T-cell (primary cell): ENCODE results near the gene TIMM44. TPM values are rescaled to one million over a fixed set of nuclear protein-coding genes. Genes with fewer than 3 reads are reported as not detected.

Experiments used
- ATAC-seq, 4 experiments: fragments of 200-7000 bp in 3 of 4; fragments of 150-1000 bp in 1 of 4; cut with Tn5 transposase; replicated peaks in 1 of 4; 1 replicate in 3 of 4; 2 replicates in 1 of 4; pipeline ENCODE4 v1.10.0; 2021; ENCODE audit warnings: moderate library complexity in 3 of 4, mild to moderate bottlenecking in 2 of 4, moderate number of reproducible peaks in 1 of 4
- CTCF ChIA-PET, 2 donors: fragments of 300-600 bp; sonication (Branson Sonifier 250); formaldehyde crosslinking; loops; one replicate each; lab custom pipeline; 2022; ENCODE audit warnings: antibody characterized with exemption in 2 of 2; lab: Charles Lee
- POLR2A ChIA-PET, 2 donors: fragments of 300-600 bp; sonication (Branson Sonifier 250); formaldehyde crosslinking; loops; one replicate each; lab custom pipeline; 2022; ENCODE audit warnings: antibody characterized with exemption in 2 of 2; lab: Charles Lee
- DNase-seq, 35 experiments: peaks; one replicate each; pipeline versions ENCODE4 v3.0.0 to v3.0.0-alpha.2; 2013 to 2023
- H3K27ac ChIP-seq: one replicate; pipeline ENCODE4 v1.5.1; 2013; ENCODE audit warnings: low read length
- H3K27me3 ChIP-seq, 2 experiments: replicated peaks in 1 of 2; 1 replicate in 1 of 2; 2 replicates in 1 of 2; pipeline versions ENCODE4 v1.6.1 to v1.7.0; 2013; ENCODE audit warnings: low read length in 1 of 2, mixed read lengths in 1 of 2; ENCODE audit not compliant: control insufficient read depth in 2 of 2, insufficient read depth in 2 of 2; ENCODE audit errors: extremely low read depth in 1 of 2
- H3K36me3 ChIP-seq, 2 donors: 1 replicate in 1 of 2; 2 replicates in 1 of 2; pipeline versions ENCODE4 v1.6.1 to v1.7.0; 2013; ENCODE audit warnings: low read length in 1 of 2; ENCODE audit not compliant: control insufficient read depth in 2 of 2, insufficient read depth in 1 of 2; ENCODE audit errors: extremely low read depth in 1 of 2
- H3K4me1 ChIP-seq, 2 experiments: 1 replicate in 1 of 2; 2 replicates in 1 of 2; pipeline versions ENCODE4 v1.6.1 to v1.7.0; 2013; ENCODE audit warnings: low read length in 2 of 2, mixed read lengths in 1 of 2; ENCODE audit not compliant: insufficient read depth in 2 of 2, control insufficient read depth in 1 of 2; ENCODE audit errors: extremely low read depth in 1 of 2
- H3K4me3 ChIP-seq, 2 donors: 1 replicate in 1 of 2; 2 replicates in 1 of 2; pipeline versions ENCODE4 v1.5.1 to v1.7.0; 2013; ENCODE audit warnings: mild to moderate bottlenecking in 2 of 2, low read length in 1 of 2, moderate library complexity in 1 of 2; ENCODE audit not compliant: control insufficient read depth in 1 of 2; ENCODE audit errors: extremely low read depth in 1 of 2
- H3K9me3 ChIP-seq: 2 replicates; pipeline ENCODE4 v1.7.0; 2013
- H3K27ac Mint-ChIP-seq, 2 donors: one replicate each; pipeline ENCODE4 v1.8.0; 2020 to 2021; ENCODE audit warnings: mild to moderate bottlenecking in 2 of 2, mixed read lengths in 2 of 2
- H3K27me3 Mint-ChIP-seq, 2 donors: one replicate each; pipeline ENCODE4 v1.8.0; 2021 to 2022; ENCODE audit warnings: mixed read lengths in 2 of 2
- H3K36me3 Mint-ChIP-seq: one replicate; pipeline ENCODE4 v1.8.0; 2021; ENCODE audit warnings: mixed read lengths
- H3K4me1 Mint-ChIP-seq, 3 donors: one replicate each; pipeline ENCODE4 v1.8.0; 2020 to 2022; ENCODE audit warnings: mixed read lengths in 3 of 3, mild to moderate bottlenecking in 1 of 3
- H3K4me3 Mint-ChIP-seq, 3 donors: one replicate each; pipeline ENCODE4 v1.8.0; 2020 to 2022; ENCODE audit warnings: mild to moderate bottlenecking in 3 of 3, mixed read lengths in 3 of 3, moderate library complexity in 3 of 3
- H3K9me3 Mint-ChIP-seq, 3 donors: one replicate each; pipeline ENCODE4 v1.8.0; 2020 to 2022; ENCODE audit warnings: mixed read lengths in 3 of 3
- WGBS: methylation state at CpG from one replicate; pipeline ENCODE4 v1.1.5; 2013; ENCODE audit warnings: missing lambda C conversion rate; ENCODE audit not compliant: insufficient coverage; 5-methylcytosine and 5-hydroxymethylcytosine counted together
- total RNA-seq, 35 experiments: library from RNA in 6 of 35; stranded (reverse) in 6 of 35; fragments of 120-200 nt in 1 of 35; gene quantifications; one replicate each; pipeline versions ENCODE4 v1.2.1 to v1.2.4 and lab custom pipeline; 2013 to 2026

TIMM44 gene
- total RNA-seq, 5 donors from 2014 or later (not counting 1 experiment from before 2014, with no cell fraction given), result 72.7 to 99.4 (median 90.3) TPM

DNA sequence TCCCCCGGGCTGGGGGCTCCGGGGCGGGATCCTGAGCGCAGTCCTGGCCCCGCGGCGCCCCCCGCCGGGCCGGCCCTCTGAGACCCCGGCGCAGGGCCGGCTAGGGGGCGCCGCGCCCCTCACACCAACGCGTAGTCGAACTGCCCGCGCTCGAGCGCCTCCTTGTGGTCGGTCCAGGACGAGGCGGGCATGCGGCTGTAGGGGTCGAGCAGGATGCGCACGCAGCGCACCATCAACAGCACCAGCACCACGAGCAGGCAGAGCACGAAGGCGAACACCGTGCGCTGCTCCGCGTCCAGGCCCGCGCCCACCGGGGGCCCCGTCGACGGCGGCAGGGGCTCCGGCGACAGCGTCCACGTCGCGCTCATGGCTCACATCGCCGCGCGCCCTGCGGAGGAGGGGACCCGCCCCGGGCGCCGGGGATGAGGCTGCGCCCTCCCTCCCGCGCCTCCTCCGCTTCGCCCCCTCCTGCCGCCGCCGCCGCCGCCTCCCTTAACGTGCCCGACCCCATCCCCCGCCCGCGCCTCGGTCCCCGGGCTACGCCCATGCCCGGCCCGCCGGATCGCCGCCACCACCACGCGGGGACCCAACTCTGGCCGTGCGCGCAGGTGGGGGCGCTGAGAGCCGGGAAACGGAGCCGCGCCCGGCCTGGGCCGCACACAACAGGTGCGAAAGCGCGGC lies 18.2 kb downstream of the TIMM44 start:
- H3K4me3 Mint-ChIP-seq, result peak overlapping the region; percentile 74 to 85 (median 78)
- Histone ChIP-seq H3K27me3 (no peaks in the 10 kb centered on the region), H3K4me3 (peak overlapping the region in 1 of 2 donors; percentile 51), H3K9me3 (no peaks in the 10 kb centered on the region), H3K4me1 (peaks cover 9 to 40% of the 10 kb centered on the region in 2 experiments), H3K36me3 (peaks cover 6 to 13% of the 10 kb centered on the region in 2 donors), H3K27ac (no peak overlapping the region)
- H3K27me3 Mint-ChIP-seq, result no peaks in the 10 kb centered on the region
- H3K9me3 Mint-ChIP-seq, result no peaks in the 10 kb centered on the region
- ChIA-PET CTCF (no interaction called here), POLR2A (no interaction called here)
- H3K36me3 Mint-ChIP-seq, result no peaks in the 10 kb centered on the region
- WGBS, result under 1% methylated on average over 93 of the region's 98 CpGs
- peaks cover 14 to 39% (median 22%) of the 10 kb centered on the region in 3 donors for H3K4me1 Mint-ChIP-seq
- DNase-seq (peak; percentile 49 to 88 (median 72)), ATAC-seq (peak in 3 of 4 experiments; percentile 15 to 26 (median 20))
- peak overlapping the region in 1 of 2 donors; percentile 66 for H3K27ac Mint-ChIP-seq

GRCh38 chr19:7924651-7925170 lies 18.8 kb downstream of the TIMM44 start:
- ChIA-PET POLR2A (interaction anchor here in 1 of 2 donors (0.6 kb wide), 1 partner anchor 16 kb away, joined by 12 read pairs; no protein-coding TSS in a partner anchor), CTCF (interaction anchor here in 1 of 2 donors (0.6 to 0.7 kb wide), 2 partner anchors 15 to 103 kb away, joined by 3 to 7 read pairs; no protein-coding TSS in a partner anchor)
- H3K27me3 ChIP-seq, result peaks cover 0 to 2% of the 10 kb centered on the region in 2 experiments
- H3K4me1 ChIP-seq, result peaks cover 11 to 43% of the 10 kb centered on the region in 2 experiments
- Mint-ChIP-seq H3K4me3 (peak overlapping the region in 1 of 3 donors; percentile 74), H3K4me1 (peaks cover 20 to 41% (median 26%) of the 10 kb centered on the region in 3 donors), H3K27ac (no peak overlapping the region), H3K9me3 (no peaks in the 10 kb centered on the region), H3K27me3 (peaks cover 2 to 4% of the 10 kb centered on the region in 2 donors), H3K36me3 (no peaks in the 10 kb centered on the region)
- no peak for ATAC-seq
- 81% methylated on average over 18 of the region's 34 CpGs for WGBS
- peaks cover 6 to 13% of the 10 kb centered on the region in 2 donors for H3K36me3 ChIP-seq
- no peak for DNase-seq
- no peak overlapping the region for H3K4me3 ChIP-seq
- no peaks in the 10 kb centered on the region for H3K9me3 ChIP-seq
- H3K27ac ChIP-seq, result no peak overlapping the region

- ChIA-PET CTCF (interaction anchor here in 1 of 2 donors (0.6 to 0.7 kb wide), 3 partner anchors 15 to 727 kb away, joined by 3 to 8 read pairs (median 7); no protein-coding TSS in a partner anchor), POLR2A (interaction anchor here in 1 of 2 donors (0.6 kb wide), 1 partner anchor 17 kb away, joined by 12 read pairs; no protein-coding TSS in a partner anchor)
- peaks cover 10 to 43% of the 10 kb centered on the region in 2 experiments for H3K4me1 ChIP-seq
- peaks cover 0 to 6% of the 10 kb centered on the region in 2 experiments for H3K27me3 ChIP-seq
- DNase-seq (no peak), ATAC-seq (no peak)
- Mint-ChIP-seq H3K9me3 (no peaks in the 10 kb centered on the region), H3K4me3 (peak overlapping the region; percentile 34 to 74 (median 36)), H3K27me3 (peaks cover 4 to 6% of the 10 kb centered on the region in 2 donors), H3K27ac (no peak overlapping the region), H3K4me1 (peaks cover 23 to 43% (median 27%) of the 10 kb centered on the region in 3 donors), H3K36me3 (no peaks in the 10 kb centered on the region)
- H3K4me3 ChIP-seq, result no peak overlapping the region
- peaks cover 6 to 13% of the 10 kb centered on the region in 2 donors for H3K36me3 ChIP-seq
- 89% methylated on average over 12 of the region's 12 CpGs for WGBS
- no peak overlapping the region for H3K27ac ChIP-seq
- H3K9me3 ChIP-seq, result no peaks in the 10 kb centered on the region
Measured at GRCh38 chr19:7924241-7924640, 19.2 kb downstream of the TIMM44 start.

DNA sequence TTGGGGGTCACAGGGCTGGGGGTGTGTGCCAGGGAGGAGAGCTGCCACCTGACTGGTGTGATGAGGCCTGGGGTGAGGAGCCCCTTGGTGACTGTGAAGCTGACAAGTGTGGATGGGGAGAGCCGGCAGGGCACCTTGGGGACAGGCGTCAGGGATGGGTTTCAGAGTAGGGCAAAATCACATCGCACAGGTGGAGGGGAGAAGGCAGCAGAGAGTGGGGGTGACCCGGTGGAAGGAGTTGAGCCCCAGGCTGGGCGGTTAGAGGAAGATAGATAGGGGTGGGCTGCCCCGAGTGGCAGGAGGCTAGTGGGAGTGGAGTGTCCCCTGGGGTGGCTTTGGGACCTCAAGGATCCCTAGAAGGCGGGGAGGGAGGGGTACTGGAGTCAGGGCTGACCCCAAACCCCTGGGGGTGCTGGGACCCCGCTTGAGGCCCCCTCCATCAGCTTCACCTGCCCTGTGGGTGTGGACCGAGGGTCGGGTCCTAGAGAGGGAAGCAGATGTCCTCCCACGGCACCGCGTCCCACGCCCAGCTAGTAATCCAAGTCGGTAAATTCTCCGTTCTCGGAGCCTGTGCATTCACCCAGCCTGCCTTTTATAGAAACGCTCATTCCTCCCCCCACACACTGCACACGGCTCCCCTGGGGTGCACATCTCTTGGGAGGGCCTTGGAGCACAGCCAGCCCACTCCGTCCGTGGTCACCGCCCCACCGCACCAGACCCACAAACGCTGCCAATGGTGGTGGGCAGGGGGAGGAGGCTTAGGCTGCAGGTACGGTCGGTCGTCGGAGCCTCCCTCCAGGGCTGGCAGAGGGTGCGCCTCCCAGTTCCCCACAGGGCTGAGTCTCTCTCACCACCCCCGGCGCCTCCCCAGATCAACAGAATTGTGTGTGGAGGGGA lies 19.9 kb downstream of the TIMM44 start:
- ATAC-seq (no peak), DNase-seq (no peak)
- POLR2A ChIA-PET, result no interaction called here
- Histone ChIP-seq H3K27ac (no peak overlapping the region), H3K9me3 (no peaks in the 10 kb centered on the region), H3K4me1 (peaks cover 10 to 48% of the 10 kb centered on the region in 2 experiments), H3K4me3 (no peak overlapping the region), H3K36me3 (peaks cover 6 to 13% of the 10 kb centered on the region in 2 donors), H3K27me3 (peaks cover 0 to 13% of the 10 kb centered on the region in 2 experiments)
- H3K27ac Mint-ChIP-seq, result no peak overlapping the region
- peaks cover 4 to 6% of the 10 kb centered on the region in 2 donors for H3K27me3 Mint-ChIP-seq
- 93% methylated on average over 15 of the region's 31 CpGs for WGBS
- CTCF ChIA-PET, result interaction anchor here in 1 of 2 donors (0.6 to 0.7 kb wide), 3 partner anchors 16 to 727 kb away, joined by 3 to 8 read pairs (median 7); no protein-coding TSS in a partner anchor
- H3K36me3 Mint-ChIP-seq, result no peaks in the 10 kb centered on the region
- peaks cover 23 to 39% (median 25%) of the 10 kb centered on the region in 3 donors for H3K4me1 Mint-ChIP-seq
- H3K9me3 Mint-ChIP-seq, result no peaks in the 10 kb centered on the region
- peak overlapping the region in 1 of 3 donors; percentile 74 for H3K4me3 Mint-ChIP-seq

GRCh38 chr19:7922836-7923195 lies 20.6 kb downstream of the TIMM44 start:
- peaks cover 3 to 21% of the 10 kb centered on the region in 2 experiments for H3K27me3 ChIP-seq
- ATAC-seq (no peak), DNase-seq (no peak)
- Mint-ChIP-seq H3K36me3 (no peaks in the 10 kb centered on the region), H3K27ac (no peak overlapping the region), H3K4me1 (peaks cover 29 to 45% (median 30%) of the 10 kb centered on the region in 3 donors), H3K4me3 (peak overlapping the region in 2 of 3 donors; percentile 34 to 55), H3K9me3 (no peaks in the 10 kb centered on the region), H3K27me3 (peaks cover 4 to 13% of the 10 kb centered on the region in 2 donors)
- ChIA-PET CTCF (interaction anchor here in 1 of 2 donors (3.6 kb wide), 1 partner anchor 54 kb away, joined by 32 read pairs; no protein-coding TSS in a partner anchor), POLR2A (no interaction called here)
- WGBS, result 93% methylated on average over 3 of the region's 8 CpGs
- peaks cover 6 to 13% of the 10 kb centered on the region in 2 donors for H3K36me3 ChIP-seq
- peaks cover 12 to 55% of the 10 kb centered on the region in 2 experiments for H3K4me1 ChIP-seq
- no peak overlapping the region for H3K4me3 ChIP-seq
- no peaks in the 10 kb centered on the region for H3K9me3 ChIP-seq
- H3K27ac ChIP-seq, result no peak overlapping the region
